ENCODE data around the gene MAML2. TPM values are rescaled to one million over a fixed set of nuclear protein-coding genes. Genes with fewer than 3 reads are reported as not detected.

The MAML2 gene
- total and polyA plus RNA-seq, 2 of the 13 experiments (the other 11 are each of a cell fraction or from before 2014, with no cell fraction given): 2.3 to 25.9 TPM

GRCh38 chr11:96389720-96390487 is 46.9 kb upstream of the MAML2 start, which contains the start of the genes CCDC82 and JRKL (continued):
- TF ChIP-seq, protein P1, sequence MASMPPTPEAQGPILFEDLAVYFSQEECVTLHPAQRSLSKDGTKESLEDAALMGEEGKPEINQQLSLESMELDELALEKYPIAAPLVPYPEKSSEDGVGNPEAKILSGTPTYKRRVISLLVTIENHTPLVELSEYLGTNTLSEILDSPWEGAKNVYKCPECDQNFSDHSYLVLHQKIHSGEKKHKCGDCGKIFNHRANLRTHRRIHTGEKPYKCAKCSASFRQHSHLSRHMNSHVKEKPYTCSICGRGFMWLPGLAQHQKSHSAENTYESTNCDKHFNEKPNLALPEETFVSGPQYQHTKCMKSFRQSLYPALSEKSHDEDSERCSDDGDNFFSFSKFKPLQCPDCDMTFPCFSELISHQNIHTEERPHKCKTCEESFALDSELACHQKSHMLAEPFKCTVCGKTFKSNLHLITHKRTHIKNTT (CRISPR knock-in tag; IDR thresholded peaks at IDR 0.05): no peak
- TF ChIP-seq, protein P2, sequence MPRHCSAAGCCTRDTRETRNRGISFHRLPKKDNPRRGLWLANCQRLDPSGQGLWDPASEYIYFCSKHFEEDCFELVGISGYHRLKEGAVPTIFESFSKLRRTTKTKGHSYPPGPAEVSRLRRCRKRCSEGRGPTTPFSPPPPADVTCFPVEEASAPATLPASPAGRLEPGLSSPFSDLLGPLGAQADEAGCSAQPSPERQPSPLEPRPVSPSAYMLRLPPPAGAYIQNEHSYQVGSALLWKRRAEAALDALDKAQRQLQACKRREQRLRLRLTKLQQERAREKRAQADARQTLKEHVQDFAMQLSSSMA (CRISPR knock-in tag; IDR thresholded peaks at IDR 0.05): no peak; the same call in 1 of the 2 replicates
- no peak for TF ChIP-seq ZNF432 (CRISPR knock-in tag; IDR thresholded peaks at IDR 0.05; ENCODE audit: borderline replicate concordance)
- TF ChIP-seq ZNF775 (CRISPR knock-in tag; IDR thresholded peaks at IDR 0.05; ENCODE audit: borderline replicate concordance): no peak
- peak; percentile 80; the same call in 1 of the 2 replicates for TF ChIP-seq SMAD9 (CRISPR knock-in tag; IDR thresholded peaks at IDR 0.05)
- no peak; the same call in 1 of the 2 replicates for TF ChIP-seq CEBPB (IDR thresholded peaks at IDR 0.05; ENCODE audit: borderline replicate concordance, low read depth, low read length)
- TF ChIP-seq NFE2L1 (CRISPR knock-in tag; IDR thresholded peaks at IDR 0.05; ENCODE audit: borderline replicate concordance): no peak; the same call in 1 of the 2 replicates
- no peak for TF ChIP-seq ARNT2 (CRISPR knock-in tag; IDR thresholded peaks at IDR 0.05; ENCODE audit: low read depth)
- TF ChIP-seq, protein P3, sequence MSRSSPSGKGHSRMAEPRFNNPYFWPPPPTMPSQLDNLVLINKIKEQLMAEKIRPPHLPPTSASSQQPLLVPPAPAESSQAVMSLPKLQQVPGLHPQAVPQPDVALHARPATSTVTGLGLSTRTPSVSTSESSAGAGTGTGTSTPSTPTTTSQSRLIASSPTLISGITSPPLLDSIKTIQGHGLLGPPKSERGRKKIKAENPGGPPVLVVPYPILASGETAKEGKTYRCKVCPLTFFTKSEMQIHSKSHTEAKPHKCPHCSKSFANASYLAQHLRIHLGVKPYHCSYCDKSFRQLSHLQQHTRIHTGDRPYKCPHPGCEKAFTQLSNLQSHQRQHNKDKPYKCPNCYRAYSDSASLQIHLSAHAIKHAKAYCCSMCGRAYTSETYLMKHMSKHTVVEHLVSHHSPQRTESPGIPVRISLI (CRISPR knock-in tag; IDR thresholded peaks at IDR 0.05; ENCODE audit: borderline replicate concordance): no peak
- 0 out of 2 replicates have a peak, but pooled peaks have one; percentile 38 for TF ChIP-seq KLF9 (CRISPR knock-in tag; IDR thresholded peaks at IDR 0.05; ENCODE audit: low read depth)
- TF ChIP-seq ZNF263 (CRISPR knock-in tag; IDR thresholded peaks at IDR 0.05): peak; percentile 71
- TF ChIP-seq CBFB (CRISPR knock-in tag; IDR thresholded peaks at IDR 0.05): 0 out of 2 replicates have a peak, but pooled peaks have one; percentile 63
- no peak; the same call in 1 of the 2 replicates for TF ChIP-seq LBX2 (CRISPR knock-in tag; IDR thresholded peaks at IDR 0.05; ENCODE audit: borderline replicate concordance)
- TF ChIP-seq ZNF224 (CRISPR knock-in tag; IDR thresholded peaks at IDR 0.05): peak; percentile 68; the same call in 1 of the 2 replicates
- TF ChIP-seq, protein P4, sequence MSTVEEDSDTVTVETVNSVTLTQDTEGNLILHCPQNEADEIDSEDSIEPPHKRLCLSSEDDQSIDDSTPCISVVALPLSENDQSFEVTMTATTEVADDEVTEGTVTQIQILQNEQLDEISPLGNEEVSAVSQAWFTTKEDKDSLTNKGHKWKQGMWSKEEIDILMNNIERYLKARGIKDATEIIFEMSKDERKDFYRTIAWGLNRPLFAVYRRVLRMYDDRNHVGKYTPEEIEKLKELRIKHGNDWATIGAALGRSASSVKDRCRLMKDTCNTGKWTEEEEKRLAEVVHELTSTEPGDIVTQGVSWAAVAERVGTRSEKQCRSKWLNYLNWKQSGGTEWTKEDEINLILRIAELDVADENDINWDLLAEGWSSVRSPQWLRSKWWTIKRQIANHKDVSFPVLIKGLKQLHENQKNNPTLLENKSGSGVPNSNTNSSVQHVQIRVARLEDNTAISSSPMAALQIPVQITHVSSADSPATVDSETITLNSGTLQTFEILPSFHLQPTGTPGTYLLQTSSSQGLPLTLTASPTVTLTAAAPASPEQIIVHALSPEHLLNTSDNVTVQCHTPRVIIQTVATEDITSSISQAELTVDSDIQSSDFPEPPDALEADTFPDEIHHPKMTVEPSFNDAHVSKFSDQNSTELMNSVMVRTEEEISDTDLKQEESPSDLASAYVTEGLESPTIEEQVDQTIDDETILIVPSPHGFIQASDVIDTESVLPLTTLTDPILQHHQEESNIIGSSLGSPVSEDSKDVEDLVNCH (CRISPR knock-in tag; IDR thresholded peaks at IDR 0.05): no peak
- no peak for TF ChIP-seq SUZ12 (IDR thresholded peaks at IDR 0.05; ENCODE audit: low read depth, low read length)
- TF ChIP-seq NPAS2 (CRISPR knock-in tag; IDR thresholded peaks at IDR 0.05; ENCODE audit: borderline replicate concordance): no peak
- TF ChIP-seq ATF6 (CRISPR knock-in tag; conservative IDR thresholded peaks at IDR 0.05): no peak
- TF ChIP-seq, protein P5, sequence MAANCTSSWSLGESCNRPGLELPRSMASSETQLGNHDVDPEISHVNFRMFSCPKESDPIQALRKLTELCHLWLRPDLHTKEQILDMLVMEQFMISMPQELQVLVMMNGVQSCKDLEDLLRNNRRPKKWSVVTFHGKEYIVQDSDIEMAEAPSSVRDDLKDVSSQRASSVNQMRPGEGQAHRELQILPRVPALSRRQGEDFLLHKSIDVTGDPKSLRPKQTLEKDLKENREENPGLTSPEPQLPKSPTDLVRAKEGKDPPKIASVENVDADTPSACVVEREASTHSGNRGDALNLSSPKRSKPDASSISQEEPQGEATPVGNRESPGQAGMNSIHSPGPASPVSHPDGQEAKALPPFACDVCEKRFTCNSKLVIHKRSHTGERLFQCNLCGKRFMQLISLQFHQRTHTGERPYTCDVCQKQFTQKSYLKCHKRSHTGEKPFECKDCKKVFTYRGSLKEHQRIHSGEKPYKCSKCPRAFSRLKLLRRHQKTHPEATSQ (CRISPR knock-in tag; IDR thresholded peaks at IDR 0.05; ENCODE audit: borderline replicate concordance): peak; percentile 85; the same call in 1 of the 2 replicates
